GM19397 (cell line): ENCODE results near the gene AHSG.

Source experiments
- ATAC-seq: cut with Tn5 transposase; IDR thresholded peaks from one replicate; pipeline ENCODE4 v1.9.1; 2021; ENCODE audit warnings: mild to moderate bottlenecking, moderate library complexity; ENCODE audit not compliant: unreplicated experiment

Gene AHSG

GRCh38 chr3:186639778-186640472 lies 27.1 kb downstream of the AHSG start, which contains the start of gene FETUB:
Gene FETUB (plus strand): TSS chr3:186640399. CDS start chr3:186640461, 62 bp downstream.
- no peak for ATAC-seq

DNA sequence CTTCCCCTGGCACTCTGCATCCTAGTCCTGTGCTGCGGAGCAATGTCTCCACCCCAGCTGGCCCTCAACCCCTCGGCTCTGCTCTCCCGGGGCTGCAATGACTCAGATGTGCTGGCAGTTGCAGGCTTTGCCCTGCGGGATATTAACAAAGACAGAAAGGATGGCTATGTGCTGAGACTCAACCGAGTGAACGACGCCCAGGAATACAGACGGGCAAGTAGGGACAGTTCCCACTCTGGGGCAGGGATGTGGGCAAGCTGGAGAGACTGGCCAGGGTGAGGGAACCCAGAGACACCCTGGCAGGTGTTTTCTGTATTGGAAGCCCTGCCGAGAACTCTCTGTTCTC lies 27.6 kb downstream of the AHSG start:
- no peak for ATAC-seq

GRCh38 chr3:186640929-186641328 lies 28.1 kb downstream of the AHSG start:
- ATAC-seq, result no peak

GRCh38 chr3:186642014-186642413 lies 29.2 kb downstream of the AHSG start:
- no peak for ATAC-seq

GRCh38 chr3:186643493-186643892 lies 30.6 kb downstream of the AHSG start:
- no peak for ATAC-seq

DNA sequence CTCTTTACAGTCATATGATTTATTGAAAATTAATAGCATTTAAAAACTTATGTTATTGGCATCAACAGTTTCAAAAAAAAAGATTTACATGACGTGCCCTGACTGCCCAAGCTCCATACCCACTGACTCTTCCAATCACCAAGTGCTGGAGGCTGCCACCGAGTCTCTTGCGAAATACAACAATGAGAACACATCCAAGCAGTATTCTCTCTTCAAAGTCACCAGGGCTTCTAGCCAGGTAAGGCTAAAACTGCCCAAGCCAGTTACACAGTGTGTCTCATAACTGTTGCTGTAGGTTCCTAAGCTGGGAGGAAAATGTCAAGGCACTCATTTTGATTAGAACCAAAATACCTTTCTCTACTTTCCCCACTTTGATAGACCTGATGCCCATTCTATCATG lies 31.8 kb downstream of the AHSG start:
- no peak for ATAC-seq

- ATAC-seq, result no peak
Observed at GRCh38 chr3:186646106-186646505, 33.2 kb downstream of the AHSG start.

- no peak for ATAC-seq
Observed at GRCh38 chr3:186646841-186647240, 34.0 kb downstream of the AHSG start.

DNA sequence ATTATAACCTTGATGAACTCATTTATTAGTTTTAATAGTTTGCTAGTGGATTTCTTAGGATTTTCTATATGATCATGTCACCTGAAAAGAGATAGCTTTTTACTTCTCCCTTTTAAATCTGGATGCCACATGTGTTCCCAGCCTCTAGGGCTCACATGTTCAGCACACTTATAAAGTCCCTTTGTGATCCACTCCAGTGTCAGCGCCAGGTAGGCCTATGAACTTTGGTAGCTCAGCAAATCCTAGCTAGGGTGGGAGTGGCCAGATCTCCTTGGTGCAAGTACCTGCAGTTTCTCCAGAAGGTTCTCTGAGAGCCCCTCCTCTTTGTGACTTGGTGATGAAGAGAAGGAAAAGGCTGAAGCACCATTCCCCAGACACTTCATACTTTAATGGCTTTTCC lies 36.0 kb downstream of the AHSG start:
- no peak for ATAC-seq

DNA sequence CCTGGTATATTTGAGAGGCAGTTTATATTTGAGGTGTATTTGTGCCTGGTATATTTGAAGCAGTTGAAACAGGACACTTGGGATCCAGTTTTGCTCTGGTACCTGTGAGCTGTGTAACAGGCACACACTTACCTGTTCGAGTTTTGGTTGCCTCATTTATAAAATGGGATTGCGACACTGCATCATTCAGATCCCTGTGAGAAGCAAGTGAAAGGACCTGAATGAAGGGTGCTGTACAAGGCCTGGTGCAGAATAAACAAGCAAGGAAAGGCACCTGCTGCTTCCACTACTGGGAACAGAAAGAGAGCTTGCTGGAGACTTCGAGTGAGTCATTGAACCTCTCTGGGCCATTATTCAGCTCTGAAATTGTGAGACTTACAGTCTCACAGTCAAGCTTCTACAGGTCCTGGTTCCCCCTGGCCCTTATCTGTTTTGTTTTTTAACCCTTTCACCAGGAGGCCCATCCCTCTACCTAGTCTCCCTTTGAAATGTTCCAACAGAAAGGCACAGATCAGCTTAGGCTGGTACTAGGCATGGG lies 38.9 kb downstream of the AHSG start:
- ATAC-seq, result no peak

GRCh38 chr3:186653080-186653707 lies 40.3 kb downstream of the AHSG start:
- peak; percentile 88 for ATAC-seq

DNA sequence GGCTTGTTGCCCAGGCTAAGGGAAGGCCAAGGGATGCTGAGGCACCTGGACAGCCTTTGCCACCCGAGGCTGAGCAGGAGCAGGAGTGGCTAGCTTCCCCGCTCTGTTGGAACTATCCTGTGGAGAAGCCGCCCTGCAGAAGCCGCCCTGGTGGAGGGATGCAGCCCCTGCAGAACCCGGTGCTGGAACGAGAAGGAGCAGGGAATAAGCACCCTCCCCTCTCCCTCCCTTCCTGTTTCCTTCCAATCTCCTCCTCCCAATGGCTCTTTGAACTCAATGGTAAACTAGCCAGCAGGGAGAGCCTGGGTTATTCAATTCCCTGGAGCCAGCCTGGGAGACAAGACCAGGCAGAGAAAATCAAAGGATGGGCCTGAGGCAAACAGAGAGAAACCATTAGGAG lies 41.1 kb downstream of the AHSG start:
- no peak for ATAC-seq

GRCh38 chr3:186663361-186664118 lies 50.7 kb downstream of the AHSG start:
- ATAC-seq, result no peak

DNA sequence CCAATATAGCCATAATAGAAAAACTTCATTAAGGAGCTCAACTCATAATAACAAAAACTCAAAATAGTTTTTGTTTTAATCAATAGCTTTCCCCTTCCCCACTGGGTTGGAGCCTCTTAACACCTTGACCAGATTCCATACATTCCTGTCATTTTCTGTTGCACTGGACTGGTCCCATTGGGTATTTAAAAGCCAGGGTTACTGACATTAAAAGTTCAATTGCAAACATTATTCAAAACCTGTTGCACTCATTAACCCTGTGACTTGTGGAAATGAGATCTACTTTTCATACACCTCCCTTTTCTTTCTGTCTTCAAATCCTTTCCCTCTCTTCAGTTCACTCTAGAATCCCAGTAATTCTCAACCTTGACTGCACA lies 51.2 kb downstream of the AHSG start:
- ATAC-seq, result no peak

DNA sequence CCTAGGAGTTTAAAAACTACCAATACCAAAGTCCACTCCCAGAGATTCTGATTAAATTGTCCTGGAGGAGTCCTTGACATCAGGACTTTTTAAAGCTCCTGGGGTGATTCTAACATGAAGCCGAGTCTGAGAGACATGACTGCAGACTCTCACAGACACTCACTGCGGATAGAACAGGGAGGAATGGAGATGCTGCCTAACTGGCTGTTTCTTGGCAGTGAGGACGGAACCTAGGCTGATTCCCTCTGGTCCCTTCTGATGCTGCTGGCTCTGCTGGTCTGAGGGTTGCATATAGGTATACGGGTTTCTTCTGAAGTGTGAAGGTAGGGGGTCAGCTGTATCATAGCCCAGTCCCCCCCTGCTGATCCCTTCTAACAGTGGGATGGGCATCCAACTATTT lies 51.6 kb downstream of the AHSG start:
- ATAC-seq, result no peak

- ATAC-seq, result no peak
Observed at GRCh38 chr3:186665625-186666188, 52.8 kb downstream of the AHSG start, which contains the start of gene HRG. Gene HRG (plus strand): TSS chr3:186666014. CDS start chr3:186666032, 18 bp downstream.

GRCh38 chr3:186668426-186668825 lies 55.6 kb downstream of the AHSG start:
- no peak for ATAC-seq

DNA sequence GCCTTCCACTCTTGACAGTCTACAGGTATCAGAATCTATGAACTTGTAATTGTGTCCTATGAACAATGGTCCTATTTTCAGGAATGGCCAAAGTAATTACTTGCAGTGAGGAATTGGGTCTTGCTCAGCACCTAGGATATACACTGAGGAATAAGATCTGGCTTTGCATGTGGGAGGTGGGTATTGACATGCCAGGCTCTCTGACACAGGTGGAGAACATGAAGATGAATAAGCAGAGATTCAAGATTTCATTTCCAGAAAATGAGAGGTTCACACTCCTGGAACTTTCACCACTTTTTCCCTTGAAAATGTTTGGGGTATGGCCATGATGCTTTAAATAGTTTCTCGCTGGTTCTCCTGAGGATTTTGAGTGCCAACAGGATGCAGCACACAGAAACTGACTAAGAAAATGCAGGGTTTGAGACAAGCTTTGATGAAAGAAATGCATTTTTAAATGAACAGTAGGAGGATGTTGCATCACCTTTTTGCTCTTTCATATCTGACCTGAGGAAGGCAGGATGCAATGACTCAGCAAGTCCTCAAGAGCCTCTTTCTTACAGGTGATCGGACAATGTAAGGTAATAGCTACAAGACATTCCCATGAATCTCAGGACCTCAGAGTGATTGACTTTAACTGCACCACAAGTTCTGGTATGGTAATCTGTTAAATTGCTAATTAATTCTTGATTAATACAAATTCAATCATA lies 56.7 kb downstream of the AHSG start:
- no peak for ATAC-seq

GRCh38 chr3:186670155-186670554 lies 57.3 kb downstream of the AHSG start:
- no peak for ATAC-seq
